IMR-90 (cell line): ENCODE results near the gene APOBEC3B. TPM values are rescaled to one million over a fixed set of nuclear protein-coding genes. Genes with fewer than 3 reads are reported as not detected.

Experiments used
- ATAC-seq: fragments of 200-7000 bp; cut with Tn5 transposase; 2 replicates; pipeline ENCODE4 v1.9.1; 2020; ENCODE audit warnings: low read depth, mild to moderate bottlenecking, moderate library complexity
- BruUV-seq: library from RNA; stranded (reverse); fragments of 400-500 nt; replicated peaks from 2 replicates; lab custom pipeline; 2021; lab: Mats Ljungman, UMichigan
- CTCF ChIA-PET: fragments of 300-600 bp; formaldehyde crosslinking; extraction: SDS; loops from one replicate; lab custom pipeline; 2021; ENCODE audit warnings: antibody characterized with exemption; lab: Yijun Ruan, JAX
- POLR2A ChIA-PET: fragments of 300-600 bp; sonication (Branson Sonifier 250); formaldehyde crosslinking; loops from one replicate; lab custom pipeline; 2022; ENCODE audit warnings: antibody characterized with exemption; ENCODE audit not compliant: unreplicated experiment; lab: Charles Lee
- DNase-seq: peaks from one replicate; pipeline ENCODE4 v3.0.0; 2013
- H2AFZ ChIP-seq: replicated peaks from 2 replicates; pipeline ENCODE3; 2013; ENCODE audit warnings: low read length, mild to moderate bottlenecking; ENCODE audit not compliant: poor library complexity
- H2AK5ac ChIP-seq: 2 replicates; pipeline ENCODE4 v1.6.1; 2013; ENCODE audit warnings: low read depth, low read length, inconsistent platforms
- H2AK9ac ChIP-seq: replicated peaks from 2 replicates; pipeline ENCODE3; 2013; ENCODE audit warnings: mild to moderate bottlenecking, low read depth, low read length, moderate library complexity; ENCODE audit not compliant: poor library complexity
- H2BK120ac ChIP-seq: 2 replicates; pipeline ENCODE4 v1.6.1; 2013; ENCODE audit warnings: low read depth, low read length, inconsistent platforms
- H2BK15ac ChIP-seq: 3 replicates; pipeline ENCODE4 v1.6.1; 2013; ENCODE audit warnings: low read depth, low read length, inconsistent platforms
- H2BK20ac ChIP-seq: 2 replicates; pipeline ENCODE4 v1.6.1; 2013; ENCODE audit warnings: low read depth, mild to moderate bottlenecking, inconsistent platforms, low read length, moderate library complexity
- H2BK5ac ChIP-seq: 2 replicates; pipeline ENCODE4 v1.6.1; 2013; ENCODE audit warnings: mild to moderate bottlenecking, low read depth, low read length, inconsistent platforms; ENCODE audit not compliant: poor library complexity, severe bottlenecking
- H3K14ac ChIP-seq: replicated peaks from 2 replicates; pipeline ENCODE4 v1.6.1; 2013; ENCODE audit warnings: low read depth, low read length, inconsistent platforms
- H3K18ac ChIP-seq: 2 replicates; pipeline ENCODE4 v1.6.1; 2013; ENCODE audit warnings: low read depth, low read length, control low read depth
- H3K23ac ChIP-seq: 2 replicates; pipeline ENCODE4 v1.6.1; 2013; ENCODE audit warnings: low read depth, low read length, inconsistent platforms
- H3K27ac ChIP-seq: 2 replicates; pipeline ENCODE4 v1.5.1; 2013; ENCODE audit warnings: mild to moderate bottlenecking, control low read depth, low read length; ENCODE audit not compliant: insufficient read depth
- H3K27me3 ChIP-seq: 2 replicates; pipeline ENCODE4 v1.6.1; 2013; ENCODE audit warnings: low read length; ENCODE audit not compliant: control insufficient read depth, insufficient read depth
- H3K36me3 ChIP-seq: 2 replicates; pipeline ENCODE4 v1.6.1; 2013; ENCODE audit warnings: low read length, mixed read lengths; ENCODE audit not compliant: control insufficient read depth, insufficient read depth
- H3K4ac ChIP-seq: 2 replicates; pipeline ENCODE4 v1.6.1; 2013; ENCODE audit warnings: low read depth, low read length, inconsistent platforms
- H3K4me1 ChIP-seq: 2 replicates; pipeline ENCODE4 v1.6.1; 2013; ENCODE audit warnings: low read length, mixed read lengths; ENCODE audit not compliant: control insufficient read depth, insufficient read depth
- H3K4me2 ChIP-seq: 2 replicates; pipeline ENCODE4 v1.6.1; 2013; ENCODE audit warnings: low read depth, mild to moderate bottlenecking, control low read depth, low read length, moderate library complexity
- H3K4me3 ChIP-seq: 2 replicates; pipeline ENCODE4 v1.5.1; 2013; ENCODE audit warnings: low read depth, mild to moderate bottlenecking, control low read depth, low read length, moderate library complexity; ENCODE audit not compliant: insufficient read depth
- H3K56ac ChIP-seq: 2 replicates; pipeline ENCODE4 v1.6.1; 2013; ENCODE audit warnings: low read length, inconsistent platforms; ENCODE audit not compliant: insufficient read depth; ENCODE audit errors: extremely low read depth
- H3K79me1 ChIP-seq, 2 experiments: 2 replicates each; pipeline ENCODE4 v1.6.1; 2013; ENCODE audit warnings: low read length in 2 of 2, inconsistent platforms in 1 of 2, low read depth in 1 of 2
- H3K9ac ChIP-seq: 2 replicates; pipeline ENCODE4 v1.6.1; 2013; ENCODE audit warnings: low read depth, low read length, control low read depth
- H3K9me1 ChIP-seq: 2 replicates; pipeline ENCODE4 v1.6.1; 2013; ENCODE audit warnings: low read length, inconsistent platforms; ENCODE audit not compliant: insufficient read depth
- H3K9me3 ChIP-seq: 2 replicates; pipeline ENCODE4 v1.6.1; 2013; ENCODE audit warnings: low read length; ENCODE audit not compliant: control insufficient read depth, insufficient read depth
- H4K20me1 ChIP-seq: 2 replicates; pipeline ENCODE4 v1.6.1; 2013; ENCODE audit warnings: low read length, inconsistent platforms; ENCODE audit not compliant: insufficient read depth
- H4K5ac ChIP-seq: 2 replicates; pipeline ENCODE4 v1.6.1; 2013; ENCODE audit warnings: mild to moderate bottlenecking, low read depth, low read length, control low read depth
- H4K8ac ChIP-seq, 2 experiments: 2 replicates each; pipeline ENCODE4 v1.6.1; 2013; ENCODE audit warnings: low read depth in 2 of 2, low read length in 2 of 2, control low read depth in 1 of 2, inconsistent platforms in 1 of 2
- H4K91ac ChIP-seq: 2 replicates; pipeline ENCODE4 v1.6.1; 2013; ENCODE audit warnings: low read depth, low read length, inconsistent platforms; ENCODE audit not compliant: insufficient read depth
- CEBPB ChIP-seq: IDR thresholded peaks from 2 replicates; pipeline ENCODE4 v1.6.1; 2012; ENCODE audit warnings: low read depth, low read length, improper control_type of control experiment
- CHD1 ChIP-seq: IDR thresholded peaks from 2 replicates; pipeline ENCODE4 v1.6.1; 2012; ENCODE audit warnings: low read depth, low read length, improper control_type of control experiment
- ELK1 ChIP-seq: fragments of 150-350 bp; IDR thresholded peaks from 2 replicates; pipeline ENCODE4 v1.6.1; 2016; ENCODE audit warnings: low read depth, mild to moderate bottlenecking, low read length, moderate library complexity, borderline replicate concordance
- FOS ChIP-seq: fragments of 150-350 bp; IDR thresholded peaks from 2 replicates; pipeline ENCODE4 v1.6.1; 2016; ENCODE audit warnings: low read depth, low read length
- MAZ ChIP-seq: IDR thresholded peaks from 2 replicates; pipeline ENCODE4 v1.6.1; 2012; ENCODE audit warnings: low read depth, mild to moderate bottlenecking, low read length, improper control_type of control experiment, moderate library complexity, borderline replicate concordance
- MXI1 ChIP-seq: IDR thresholded peaks from 2 replicates; pipeline ENCODE4 v1.6.1; 2012; ENCODE audit warnings: low read depth, mild to moderate bottlenecking, low read length, moderate library complexity, borderline replicate concordance
- NFE2L2 ChIP-seq: fragments of 150-350 bp; IDR thresholded peaks from 2 replicates; pipeline ENCODE4 v1.6.1; 2016; ENCODE audit warnings: low read depth, mild to moderate bottlenecking, low read length
- POLR2A ChIP-seq: IDR thresholded peaks from 2 replicates; pipeline ENCODE4 v1.6.1; 2012; ENCODE audit warnings: mild to moderate bottlenecking, low read depth, low read length
- RAD21 ChIP-seq: IDR thresholded peaks from 2 replicates; pipeline ENCODE4 v1.6.1; 2012; ENCODE audit warnings: low read length, improper control_type of control experiment
- RCOR1 ChIP-seq: IDR thresholded peaks from 2 replicates; pipeline ENCODE4 v1.6.1; 2012; ENCODE audit warnings: mild to moderate bottlenecking, low read length, improper control_type of control experiment; ENCODE audit not compliant: insufficient replicate concordance
- RFX5 ChIP-seq: IDR thresholded peaks from 2 replicates; pipeline ENCODE4 v1.8.0; 2012; ENCODE audit warnings: low read depth, mild to moderate bottlenecking, low read length, moderate library complexity
- SMC3 ChIP-seq: fragments of 150-350 bp; IDR thresholded peaks from 2 replicates; pipeline ENCODE4 v1.6.1; 2016; ENCODE audit warnings: low read depth, mild to moderate bottlenecking, antibody characterized with exemption, low read length, moderate library complexity
- WGBS, 2 experiments: methylation state at CpG; one replicate each; pipeline versions ENCODE4 v1.1.5 to v1.1.7; 2013; ENCODE audit warnings: missing lambda C conversion rate in 2 of 2; ENCODE audit not compliant: insufficient read length in 1 of 2; ENCODE audit errors: extremely low coverage in 2 of 2; 5-methylcytosine and 5-hydroxymethylcytosine counted together
- dilution Hi-C: fragments of 300-500 bp; cut with HindIII; formaldehyde crosslinking; loops from one replicate; pipeline ENCODE4 v1.14.3; 2018; ENCODE audit warnings: low sequenced_read_pairs; ENCODE audit not compliant: unreplicated experiment
- in situ Hi-C: fragments of 300-500 bp; cut with MboI; formaldehyde crosslinking; loops from 3 replicates; pipeline ENCODE4 v1.14.3; 2019; ENCODE audit warnings: low sequenced_read_pairs, inconsistent platforms, mixed read lengths
- intact Hi-C: fragments of 100-400 bp; cut with micrococcal nuclease; formaldehyde crosslinking; loops from 2 replicates; pipeline ENCODE4 v1.10.0; 2022
- polyA plus RNA-seq, 3 experiments: library from polyadenylated mRNA; depleted of rRNA; stranded (reverse); fragments of >200 nt; gene quantifications; 2 replicates each; pipeline ENCODE4 v1.2.3, GENCODE V29; 2012; ENCODE audit warnings: low replicate concordance in 1 of 3
- total RNA-seq: library from RNA; depleted of rRNA; stranded (reverse); fragments of >200 nt; gene quantifications from 2 replicates; pipeline ENCODE4 v1.2.3, GENCODE V29; 2012
- TF ChIP-seq, protein P1 (sequence below): fragments of 150-350 bp; IDR thresholded peaks from 2 replicates; pipeline ENCODE4 v1.6.1; 2017; ENCODE audit warnings: mild to moderate bottlenecking, antibody characterized with exemption, low read length, low read depth

Gene APOBEC3B
- total and polyA plus RNA-seq, 2 of the 4 experiments (the other 2 are of a cell fraction): 17.6 to 34.2 TPM

GRCh38 chr22:39021552-39022250 lies 39.6 kb downstream of the APOBEC3B start (continued):
- no peak for TF ChIP-seq FOS

DNA sequence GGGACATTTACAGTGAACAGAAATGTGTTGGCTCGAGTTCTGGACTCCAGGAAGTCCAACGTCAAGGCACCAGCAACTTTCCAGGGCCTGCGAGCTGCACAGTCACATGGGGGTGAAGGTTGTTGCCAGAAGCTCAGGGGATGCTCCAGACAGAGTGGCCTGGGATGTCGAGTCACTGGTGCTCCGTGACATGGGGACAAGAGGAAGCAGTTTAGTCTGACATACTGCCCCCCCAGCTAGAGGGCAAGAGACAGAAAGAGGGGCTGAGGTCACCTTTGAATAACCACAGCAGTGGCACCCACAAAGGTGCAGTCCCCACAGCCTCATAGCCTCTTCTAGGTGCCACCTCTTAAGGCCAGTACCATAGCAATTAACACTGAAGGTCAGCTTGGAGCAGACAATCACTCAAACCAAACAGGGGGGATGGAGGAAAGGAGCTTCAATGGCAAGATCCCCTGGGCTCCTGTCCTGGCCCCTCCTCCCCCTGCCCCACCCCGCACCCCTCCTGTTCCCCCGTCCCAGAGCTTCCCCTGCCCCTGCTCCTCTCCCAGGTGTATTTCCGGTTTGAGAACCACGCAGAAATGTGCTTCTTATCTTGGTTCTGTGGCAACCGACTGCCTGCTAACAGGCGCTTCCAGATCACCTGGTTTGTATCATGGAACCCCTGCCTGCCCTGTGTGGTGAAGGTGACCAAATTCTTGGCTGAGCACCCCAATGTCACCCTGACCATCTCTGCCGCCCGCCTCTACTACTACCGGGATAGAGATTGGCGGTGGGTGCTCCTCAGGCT lies 42.6 kb downstream of the APOBEC3B start:
- intact Hi-C loops: no loop called here
- Histone ChIP-seq H3K4me2 (no peak overlapping the region), H3K9me3 (no peaks in the 10 kb centered on the region), H3K56ac (no peak overlapping the region), H4K20me1 (no peaks in the 10 kb centered on the region), H2BK5ac (no peak overlapping the region), H3K14ac (no peak overlapping the region), H3K9ac (no peak overlapping the region), H3K27ac (no peak overlapping the region), H3K27me3 (no peaks in the 10 kb centered on the region), H4K8ac (no peak overlapping the region), H2BK15ac (no peak overlapping the region), H3K18ac (no peak overlapping the region), H3K4ac (no peak overlapping the region), H4K91ac (no peak overlapping the region), H3K79me1 (peaks cover 0 to 7% of the 10 kb centered on the region in 2 experiments; a peak in 2 of 4 replicates), H2BK20ac (no peak overlapping the region), H3K36me3 (peaks cover 4% of the 10 kb centered on the region; the same call in 1 of the 2 replicates), H3K4me3 (no peak overlapping the region), H2AK5ac (no peak overlapping the region), H4K5ac (no peak overlapping the region), H2AK9ac (no peak overlapping the region), H3K4me1 (peaks cover 8% of the 10 kb centered on the region), H3K9me1 (peaks cover 4% of the 10 kb centered on the region; the same call in 1 of the 2 replicates), H2BK120ac (no peak overlapping the region), H2AFZ (no peak overlapping the region), H3K23ac (no peak overlapping the region)
- dilution Hi-C loops: no loop called here
- in situ Hi-C loops: no loop called here
- DNase-seq (no peak), ATAC-seq (no peak)
- POLR2A ChIA-PET: no interaction called here
- TF ChIP-seq CHD1 (no peak), SMC3 (no peak), RFX5 (no peak), POLR2A (no peak), MXI1 (no peak), ELK1 (no peak), NFE2L2 (no peak), RCOR1 (no peak), FOS (no peak), CEBPB (no peak), RAD21 (no peak), MAZ (no peak)
- TF ChIP-seq, protein P1, sequence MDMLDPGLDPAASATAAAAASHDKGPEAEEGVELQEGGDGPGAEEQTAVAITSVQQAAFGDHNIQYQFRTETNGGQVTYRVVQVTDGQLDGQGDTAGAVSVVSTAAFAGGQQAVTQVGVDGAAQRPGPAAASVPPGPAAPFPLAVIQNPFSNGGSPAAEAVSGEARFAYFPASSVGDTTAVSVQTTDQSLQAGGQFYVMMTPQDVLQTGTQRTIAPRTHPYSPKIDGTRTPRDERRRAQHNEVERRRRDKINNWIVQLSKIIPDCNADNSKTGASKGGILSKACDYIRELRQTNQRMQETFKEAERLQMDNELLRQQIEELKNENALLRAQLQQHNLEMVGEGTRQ: no peak
- no TSS peak for BruUV-seq
- WGBS, 2 experiments: 87% methylated on average over 3 of the region's 15 CpGs; no CpG with 5 or more reads in 1 of the 2 experiments
- CTCF ChIA-PET: no interaction called here
